NCI-H2196 (cell line): Measurements from ENCODE around the gene WNK2.

Experiments
- DNase-seq: peaks from one replicate; lab custom pipeline; 2025; ENCODE audit not compliant: unreplicated experiment; lab: John Stamatoyannopoulos, UW

WNK2 gene

GRCh38 chr9:93303258-93303771 is 119.4 kb downstream of the WNK2 start:
- DNase-seq: no peak

GRCh38 chr9:93303806-93304573 is 120.1 kb downstream of the WNK2 start:
- DNase-seq: no peak

- peak; percentile 55 for DNase-seq
These were observed 120.9 kb downstream of the WNK2 start for GRCh38 chr9:93304574-93305496.

- DNase-seq: no peak
These were observed 121.6 kb downstream of the WNK2 start for GRCh38 chr9:93305497-93306020.

- DNase-seq: no peak
These were observed 122.1 kb downstream of the WNK2 start for GRCh38 chr9:93306081-93306480.

- no peak for DNase-seq
These were observed 122.7 kb downstream of the WNK2 start for GRCh38 chr9:93306579-93307091.

- DNase-seq: no peak
These were observed 123.7 kb downstream of the WNK2 start for GRCh38 chr9:93307468-93308157.

GRCh38 chr9:93308158-93308602 is 124.2 kb downstream of the WNK2 start:
- DNase-seq: no peak

GRCh38 chr9:93308676-93309075 is 124.7 kb downstream of the WNK2 start:
- DNase-seq: no peak

- no peak for DNase-seq
These were observed 126.0 kb downstream of the WNK2 start for GRCh38 chr9:93309889-93310425.

GRCh38 chr9:93315118-93315517 is 131.2 kb downstream of the WNK2 start:
- DNase-seq: no peak

- no peak for DNase-seq
These were observed 132.0 kb downstream of the WNK2 start for GRCh38 chr9:93315960-93316359.

- DNase-seq: no peak
These were observed 133.0 kb downstream of the WNK2 start for GRCh38 chr9:93316726-93317494.

GRCh38 chr9:93317495-93318094 is 133.7 kb downstream of the WNK2 start:
- no peak for DNase-seq

GRCh38 chr9:93318480-93318879 is 134.5 kb downstream of the WNK2 start:
- DNase-seq: no peak

- no peak for DNase-seq
These were observed 135.5 kb downstream of the WNK2 start for GRCh38 chr9:93319301-93319991.

- DNase-seq: no peak
These were observed 136.1 kb downstream of the WNK2 start for GRCh38 chr9:93319992-93320500.

- DNase-seq: no peak
These were observed 136.8 kb downstream of the WNK2 start for GRCh38 chr9:93320591-93321219.
